OCI-LY1 (cell line): Measurements from ENCODE around the gene CLIC6.

Experiments
- H2AFZ ChIP-seq: fragments of 200-600 bp; sonication (generic), shearing (Covaris generic); 2 replicates; pipeline ENCODE4 v1.6.0; 2014; ENCODE audit warnings: antibody characterized with exemption, mild to moderate bottlenecking, low read length
- H3F3A ChIP-seq: fragments of 200-600 bp; sonication (generic), shearing (Covaris generic); 2 replicates; pipeline ENCODE4 v1.6.0; 2014; ENCODE audit warnings: mild to moderate bottlenecking, antibody characterized with exemption, low read length, moderate library complexity; ENCODE audit not compliant: insufficient read depth
- H3K27ac ChIP-seq: fragments of 200-600 bp; sonication (generic); 2 replicates; pipeline ENCODE4 v1.5.1; 2014; ENCODE audit warnings: low read length, mixed run types, mild to moderate bottlenecking, low read depth; ENCODE audit not compliant: poor library complexity, severe bottlenecking
- H3K27me3 ChIP-seq: fragments of 200-600 bp; sonication (generic); 2 replicates; pipeline ENCODE4 v1.6.0; 2014; ENCODE audit warnings: antibody characterized with exemption, mild to moderate bottlenecking, low read length, moderate library complexity; ENCODE audit not compliant: insufficient read depth
- H3K36me3 ChIP-seq: fragments of 200-600 bp; sonication (generic); 2 replicates; pipeline ENCODE4 v1.6.1; 2014; ENCODE audit warnings: mild to moderate bottlenecking, antibody characterized with exemption, low read length, moderate library complexity, mixed read lengths; ENCODE audit not compliant: insufficient read depth
- H3K4me1 ChIP-seq: fragments of 200-600 bp; sonication (generic); 2 replicates; pipeline ENCODE4 v1.5.1; 2014; ENCODE audit warnings: mild to moderate bottlenecking, low read length, moderate library complexity; ENCODE audit not compliant: insufficient read depth, severe bottlenecking
- H3K4me2 ChIP-seq: fragments of 200-600 bp; sonication (generic), shearing (Covaris generic); 2 replicates; pipeline ENCODE4 v1.6.1; 2014; ENCODE audit warnings: low read length
- H3K4me3 ChIP-seq: fragments of 200-600 bp; sonication (generic); 2 replicates; pipeline ENCODE4 v1.5.1; 2014; ENCODE audit warnings: low read length, low read depth, mild to moderate bottlenecking, mixed read lengths; ENCODE audit not compliant: poor library complexity, severe bottlenecking
- H3K79me2 ChIP-seq: fragments of 200-600 bp; shearing (Covaris generic); 2 replicates; pipeline ENCODE4 v1.6.1; 2016; ENCODE audit warnings: mixed run types, low read length, mixed read lengths; ENCODE audit not compliant: insufficient read depth
- H3K9ac ChIP-seq: fragments of 200-600 bp; sonication (generic), shearing (Covaris generic); 2 replicates; pipeline ENCODE4 v1.6.1; 2014; ENCODE audit warnings: mild to moderate bottlenecking, low read length, mixed read lengths
- H3K9me2 ChIP-seq: fragments of 200-600 bp; sonication (generic), shearing (Covaris generic); 2 replicates; pipeline ENCODE4 v1.6.1; 2014; ENCODE audit warnings: low read depth, mild to moderate bottlenecking, low read length, mixed read lengths
- H3K9me3 ChIP-seq: fragments of 200-600 bp; shearing (Covaris generic); 2 replicates; pipeline ENCODE4 v1.6.1; 2014; ENCODE audit warnings: low read length, mixed read lengths
- H4K20me1 ChIP-seq: fragments of 200-600 bp; sonication (generic), shearing (Covaris generic); 2 replicates; pipeline ENCODE4 v1.6.0; 2016; ENCODE audit warnings: mild to moderate bottlenecking, low read length; ENCODE audit not compliant: insufficient read depth
- EZH2 ChIP-seq: fragments of 200-600 bp; sonication (generic), shearing (Covaris generic); IDR thresholded peaks from 2 replicates; pipeline ENCODE4 v1.8.0; 2017; ENCODE audit warnings: borderline replicate concordance, mixed run types, mild to moderate bottlenecking, antibody characterized with exemption, low read length, moderate library complexity, mixed read lengths
- TF ChIP-seq, protein P1 (sequence below): fragments of 200-600 bp; sonication (generic), shearing (Covaris generic); IDR thresholded peaks from 2 replicates; pipeline ENCODE4 v1.5.1; 2017; ENCODE audit warnings: mild to moderate bottlenecking, antibody characterized with exemption, low read length, moderate library complexity, mixed read lengths

The CLIC6 gene

GRCh38 chr21:34688715-34689114 is 19.9 kb downstream of the CLIC6 start:
- Histone ChIP-seq H3K27me3 (no peaks in the 10 kb centered on the region), H3K9ac (no peak overlapping the region), H3F3A (no peaks in the 10 kb centered on the region), H3K27ac (no peak overlapping the region), H3K4me1 (no peaks in the 10 kb centered on the region), H3K4me3 (no peak overlapping the region), H3K4me2 (no peak overlapping the region), H4K20me1 (no peaks in the 10 kb centered on the region), H3K79me2 (no peaks in the 10 kb centered on the region), H3K9me3 (no peaks in the 10 kb centered on the region), H3K9me2 (no peaks in the 10 kb centered on the region), H3K36me3 (no peaks in the 10 kb centered on the region), H2AFZ (no peak overlapping the region)
- no peak for TF ChIP-seq EZH2
- TF ChIP-seq, protein P1, sequence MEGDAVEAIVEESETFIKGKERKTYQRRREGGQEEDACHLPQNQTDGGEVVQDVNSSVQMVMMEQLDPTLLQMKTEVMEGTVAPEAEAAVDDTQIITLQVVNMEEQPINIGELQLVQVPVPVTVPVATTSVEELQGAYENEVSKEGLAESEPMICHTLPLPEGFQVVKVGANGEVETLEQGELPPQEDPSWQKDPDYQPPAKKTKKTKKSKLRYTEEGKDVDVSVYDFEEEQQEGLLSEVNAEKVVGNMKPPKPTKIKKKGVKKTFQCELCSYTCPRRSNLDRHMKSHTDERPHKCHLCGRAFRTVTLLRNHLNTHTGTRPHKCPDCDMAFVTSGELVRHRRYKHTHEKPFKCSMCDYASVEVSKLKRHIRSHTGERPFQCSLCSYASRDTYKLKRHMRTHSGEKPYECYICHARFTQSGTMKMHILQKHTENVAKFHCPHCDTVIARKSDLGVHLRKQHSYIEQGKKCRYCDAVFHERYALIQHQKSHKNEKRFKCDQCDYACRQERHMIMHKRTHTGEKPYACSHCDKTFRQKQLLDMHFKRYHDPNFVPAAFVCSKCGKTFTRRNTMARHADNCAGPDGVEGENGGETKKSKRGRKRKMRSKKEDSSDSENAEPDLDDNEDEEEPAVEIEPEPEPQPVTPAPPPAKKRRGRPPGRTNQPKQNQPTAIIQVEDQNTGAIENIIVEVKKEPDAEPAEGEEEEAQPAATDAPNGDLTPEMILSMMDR, result no peak

GRCh38 chr21:34690041-34690792 is 21.4 kb downstream of the CLIC6 start:
- Histone ChIP-seq H4K20me1 (no peaks in the 10 kb centered on the region), H3K36me3 (no peaks in the 10 kb centered on the region), H3K9ac (no peak overlapping the region), H3K4me3 (no peak overlapping the region), H2AFZ (no peak overlapping the region), H3K9me2 (no peaks in the 10 kb centered on the region), H3K27ac (no peak overlapping the region), H3K4me2 (no peak overlapping the region), H3K79me2 (no peaks in the 10 kb centered on the region), H3F3A (no peaks in the 10 kb centered on the region), H3K4me1 (no peaks in the 10 kb centered on the region), H3K9me3 (no peaks in the 10 kb centered on the region), H3K27me3 (no peaks in the 10 kb centered on the region)
- TF ChIP-seq EZH2, result no peak
- TF ChIP-seq, protein P1, result no peak

DNA sequence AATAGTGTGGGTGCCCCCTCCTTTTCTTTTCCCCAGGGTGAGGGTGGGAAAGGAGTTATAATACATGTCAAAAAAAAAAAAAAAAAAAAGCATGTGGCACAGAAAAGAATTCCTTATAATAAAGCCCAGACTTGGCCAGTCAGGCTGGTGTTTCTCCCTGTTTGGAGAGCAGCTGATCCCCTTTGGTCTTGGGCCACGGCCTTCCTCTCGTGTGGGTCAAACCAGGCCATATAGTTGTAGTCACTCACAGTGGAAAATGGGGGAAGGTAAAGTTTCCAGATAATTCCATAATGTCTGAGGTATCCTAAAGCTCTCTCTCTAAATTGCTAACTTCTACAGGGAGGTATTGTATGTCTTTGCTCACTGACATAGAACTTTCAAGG is 22.0 kb downstream of the CLIC6 start:
- no peaks in the 10 kb centered on the region for H4K20me1 ChIP-seq
- no peaks in the 10 kb centered on the region for H3K79me2 ChIP-seq
- no peaks in the 10 kb centered on the region for H3K27me3 ChIP-seq
- no peaks in the 10 kb centered on the region for H3K9me3 ChIP-seq
- no peak for TF ChIP-seq EZH2
- TF ChIP-seq, protein P1, result no peak
- H3K27ac ChIP-seq, result no peak overlapping the region
- H3K9me2 ChIP-seq, result no peaks in the 10 kb centered on the region
- no peak overlapping the region for H3K4me2 ChIP-seq
- no peaks in the 10 kb centered on the region for H3K36me3 ChIP-seq
- H2AFZ ChIP-seq, result no peak overlapping the region
- no peaks in the 10 kb centered on the region for H3F3A ChIP-seq
- H3K9ac ChIP-seq, result no peak overlapping the region
- H3K4me1 ChIP-seq, result no peaks in the 10 kb centered on the region
- no peak overlapping the region for H3K4me3 ChIP-seq
